T1000 (cell line): ENCODE measurements around the gene SHISA9.

Experiments used
- DNase-seq: peaks from one replicate; lab custom pipeline; 2025; ENCODE audit warnings: mixed read lengths; lab: John Stamatoyannopoulos, UW

SHISA9 gene

GRCh38 chr16:12951976-12952375 is 50.6 kb downstream of the SHISA9 start:
- no peak for DNase-seq

GRCh38 chr16:12958366-12958765 is 57.0 kb downstream of the SHISA9 start:
- DNase-seq, result no peak

- DNase-seq, result no peak
These were observed 57.7 kb downstream of the SHISA9 start for GRCh38 chr16:12959072-12959471.

GRCh38 chr16:12961626-12962025 is 60.2 kb downstream of the SHISA9 start:
- DNase-seq, result no peak

- no peak for DNase-seq
These were observed 63.1 kb downstream of the SHISA9 start for GRCh38 chr16:12964461-12964860.

GRCh38 chr16:12965274-12965804 is 63.9 kb downstream of the SHISA9 start:
- no peak for DNase-seq

GRCh38 chr16:12971241-12971640 is 69.8 kb downstream of the SHISA9 start:
- no peak for DNase-seq

GRCh38 chr16:12972246-12972645 is 70.8 kb downstream of the SHISA9 start:
- no peak for DNase-seq

- DNase-seq, result no peak
These were observed 74.4 kb downstream of the SHISA9 start for GRCh38 chr16:12975766-12976165.

GRCh38 chr16:12976496-12976895 is 75.1 kb downstream of the SHISA9 start:
- no peak for DNase-seq

- DNase-seq, result no peak
These were observed 75.5 kb downstream of the SHISA9 start for GRCh38 chr16:12976936-12977335.

- no peak for DNase-seq
These were observed 84.1 kb downstream of the SHISA9 start for GRCh38 chr16:12985516-12985915.

GRCh38 chr16:12988071-12988470 is 86.7 kb downstream of the SHISA9 start:
- DNase-seq, result no peak

GRCh38 chr16:12992066-12992465 is 90.7 kb downstream of the SHISA9 start:
- DNase-seq, result no peak

GRCh38 chr16:12994402-12994801 is 93.0 kb downstream of the SHISA9 start:
- no peak for DNase-seq

- no peak for DNase-seq
These were observed 94.4 kb downstream of the SHISA9 start for GRCh38 chr16:12995721-12996372.

- DNase-seq, result no peak
These were observed 97.1 kb downstream of the SHISA9 start for GRCh38 chr16:12998361-12999085.

- no peak for DNase-seq
These were observed 98.0 kb downstream of the SHISA9 start for GRCh38 chr16:12999368-12999767.

- DNase-seq, result no peak
These were observed 104.4 kb downstream of the SHISA9 start for GRCh38 chr16:13005721-13006247.

GRCh38 chr16:13012601-13013000 is 111.2 kb downstream of the SHISA9 start:
- DNase-seq, result no peak

GRCh38 chr16:13013043-13013442 is 111.6 kb downstream of the SHISA9 start:
- DNase-seq, result no peak

- no peak for DNase-seq
These were observed 113.1 kb downstream of the SHISA9 start for GRCh38 chr16:13014476-13014875.

GRCh38 chr16:13018026-13018425 is 116.6 kb downstream of the SHISA9 start:
- no peak for DNase-seq
